Mesenchymal stem cell (in vitro differentiated cells and primary cell): ENCODE measurements around the gene OR2B6. TPM values are rescaled to one million over a fixed set of nuclear protein-coding genes. Genes with fewer than 3 reads are reported as not detected.

Experiments used
- DNase-seq: peaks from one replicate; pipeline ENCODE4 v3.0.0-alpha.2; 2013
- H2AFZ ChIP-seq: one replicate; pipeline ENCODE4 v1.6.1; 2013; ENCODE audit warnings: low read depth, mild to moderate bottlenecking, control low read depth, inconsistent platforms, low read length, moderate library complexity
- H2AK5ac ChIP-seq: 2 replicates; pipeline ENCODE4 v1.6.1; 2013; ENCODE audit warnings: low read length, moderate library complexity, mild to moderate bottlenecking, inconsistent platforms; ENCODE audit not compliant: severe bottlenecking
- H2BK120ac ChIP-seq: one replicate; pipeline ENCODE4 v1.6.1; 2013; ENCODE audit warnings: low read depth, mild to moderate bottlenecking, inconsistent platforms, low read length, moderate library complexity
- H2BK12ac ChIP-seq, 2 experiments: one replicate each; pipeline ENCODE4 v1.6.1; 2013; ENCODE audit warnings: inconsistent platforms in 2 of 2, low read length in 2 of 2, mild to moderate bottlenecking in 2 of 2, moderate library complexity in 2 of 2, control low read depth in 1 of 2
- H2BK15ac ChIP-seq: one replicate; pipeline ENCODE4 v1.6.1; 2013; ENCODE audit warnings: mild to moderate bottlenecking, low read depth, inconsistent platforms; ENCODE audit not compliant: poor library complexity, severe bottlenecking
- H2BK5ac ChIP-seq: 2 replicates; pipeline ENCODE4 v1.6.1; 2013; ENCODE audit warnings: low read depth, mild to moderate bottlenecking, low read length, control low read depth, inconsistent platforms; ENCODE audit not compliant: poor library complexity, severe bottlenecking
- H3K14ac ChIP-seq, 2 experiments: one replicate each; pipeline ENCODE4 v1.6.1; 2013; ENCODE audit warnings: inconsistent platforms in 2 of 2, low read length in 2 of 2, control low read depth in 1 of 2, mild to moderate bottlenecking in 1 of 2, moderate library complexity in 1 of 2
- H3K18ac ChIP-seq, 2 experiments: one replicate each; pipeline ENCODE4 v1.6.1; 2013; ENCODE audit warnings: inconsistent platforms in 2 of 2, low read length in 2 of 2, control low read depth in 1 of 2, low read depth in 1 of 2, mild to moderate bottlenecking in 1 of 2
- H3K23ac ChIP-seq, 2 experiments: one replicate each; pipeline ENCODE4 v1.6.1; 2013; ENCODE audit warnings: inconsistent platforms in 2 of 2, low read length in 2 of 2, mild to moderate bottlenecking in 2 of 2, moderate library complexity in 2 of 2, control low read depth in 1 of 2
- H3K27ac ChIP-seq: 2 replicates; pipeline ENCODE4 v1.5.1; 2013; ENCODE audit warnings: mild to moderate bottlenecking, moderate library complexity, low read length, control low read depth, inconsistent platforms; ENCODE audit not compliant: poor library complexity, severe bottlenecking
- H3K27me3 ChIP-seq, 2 experiments: 2 replicates each; pipeline versions ENCODE4 v1.6.1 to v1.7.0; 2013; ENCODE audit warnings: low read length in 2 of 2, mild to moderate bottlenecking in 2 of 2, moderate library complexity in 2 of 2, control low read depth in 1 of 2, inconsistent platforms in 1 of 2; ENCODE audit not compliant: control insufficient read depth in 1 of 2, insufficient read depth in 1 of 2
- H3K36me3 ChIP-seq, 2 experiments: 2 replicates each; pipeline versions ENCODE4 v1.6.1 to v1.7.0; 2013; ENCODE audit warnings: low read length in 2 of 2, control low read depth in 1 of 2, inconsistent platforms in 1 of 2, low read depth in 1 of 2, mild to moderate bottlenecking in 1 of 2; ENCODE audit not compliant: insufficient read depth in 2 of 2, control insufficient read depth in 1 of 2
- H3K4ac ChIP-seq, 2 experiments: one replicate each; pipeline ENCODE4 v1.6.1; 2013; ENCODE audit warnings: inconsistent platforms in 2 of 2, low read length in 2 of 2, mild to moderate bottlenecking in 2 of 2, moderate library complexity in 2 of 2, control low read depth in 1 of 2, low read depth in 1 of 2
- H3K4me1 ChIP-seq: 2 replicates; pipeline ENCODE4 v1.6.1; 2013; ENCODE audit warnings: low read depth, low read length, control low read depth; ENCODE audit not compliant: control insufficient read depth, insufficient read depth
- H3K4me2 ChIP-seq: 2 replicates; pipeline ENCODE4 v1.6.1; 2013; ENCODE audit warnings: low read length, mild to moderate bottlenecking, inconsistent platforms; ENCODE audit not compliant: poor library complexity, severe bottlenecking
- H3K4me3 ChIP-seq, 2 experiments: 2 replicates each; pipeline versions ENCODE4 v1.5.1 to v1.7.0; 2013; ENCODE audit warnings: low read length in 2 of 2, mild to moderate bottlenecking in 2 of 2, control low read depth in 1 of 2, low read depth in 1 of 2; ENCODE audit not compliant: insufficient read depth in 1 of 2
- H3K79me1 ChIP-seq: replicated peaks from 2 replicates; pipeline ENCODE4 v1.6.1; 2013; ENCODE audit warnings: mild to moderate bottlenecking, control low read depth, low read length, inconsistent platforms; ENCODE audit not compliant: poor library complexity, severe bottlenecking
- H3K9ac ChIP-seq: 2 replicates; pipeline ENCODE4 v1.7.0; 2013; ENCODE audit warnings: mild to moderate bottlenecking, low read length, moderate library complexity
- H3K9me3 ChIP-seq: 2 replicates; pipeline ENCODE4 v1.7.0; 2013; ENCODE audit warnings: mild to moderate bottlenecking, low read length; ENCODE audit not compliant: control insufficient read depth
- H4K8ac ChIP-seq: one replicate; pipeline ENCODE4 v1.6.1; 2013; ENCODE audit warnings: inconsistent platforms, mild to moderate bottlenecking, low read length, moderate library complexity
- H4K91ac ChIP-seq: one replicate; pipeline ENCODE4 v1.6.1; 2013; ENCODE audit warnings: mild to moderate bottlenecking, low read length, inconsistent platforms
- WGBS: methylation state at CpG from one replicate; pipeline ENCODE4 v1.1.7; 2013; ENCODE audit warnings: mixed read lengths; 5-methylcytosine and 5-hydroxymethylcytosine counted together
- polyA plus RNA-seq, 2 experiments: library from polyadenylated mRNA; stranded (reverse); fragments of 200-250 nt; gene quantifications; one replicate each; pipeline ENCODE4 v1.2.3, GENCODE V29; 2013

The OR2B6 gene
- polyA plus RNA-seq (2013, experiment 1 of 2), result not detected
- not detected for polyA plus RNA-seq (2013, experiment 2 of 2)

DNA sequence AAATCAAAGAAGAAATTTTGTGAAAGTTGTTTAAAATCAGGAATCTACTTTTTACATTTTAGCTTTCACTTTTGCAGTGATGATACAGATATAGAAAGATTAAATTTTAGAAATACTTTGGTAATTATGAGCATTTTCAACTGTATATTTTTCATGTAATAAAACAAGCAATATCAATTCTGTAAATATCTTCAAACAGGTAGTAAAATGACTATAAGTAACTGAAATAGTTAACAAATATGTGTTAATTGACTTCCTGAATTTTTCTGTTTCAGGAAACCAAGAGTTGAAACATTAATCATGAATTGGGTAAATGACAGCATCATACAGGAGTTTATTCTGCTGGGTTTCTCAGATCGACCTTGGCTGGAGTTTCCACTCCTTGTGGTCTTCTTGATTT lies at the start of gene OR2B6:
OR2B6 (plus strand) TSS at position 301 of the 400 bp plus-strand sequence; CDS start at position 301, 0 bp downstream.
- Histone ChIP-seq H3K14ac (no peak within 1 kb of the TSS), H2BK5ac (no peak within 1 kb of the TSS), H3K18ac (no peak within 1 kb of the TSS), H3K27ac (no peak within 1 kb of the TSS), H2AK5ac (no peak within 1 kb of the TSS), H3K9me3 (no peaks in the 10 kb centered on the region), H2AFZ (no peak within 1 kb of the TSS), H3K9ac (no peak within 1 kb of the TSS), H3K27me3 (no peaks in the 10 kb centered on the region), H3K4me2 (no peak within 1 kb of the TSS), H4K91ac (no peak within 1 kb of the TSS), H3K4me1 (no peaks in the 10 kb centered on the region), H2BK15ac (no peak within 1 kb of the TSS), H2BK120ac (no peak within 1 kb of the TSS), H3K23ac (no peak within 1 kb of the TSS), H2BK12ac (no peak within 1 kb of the TSS), H3K79me1 (no peaks in the 10 kb centered on the region), H3K36me3 (no peaks in the 10 kb centered on the region), H4K8ac (no peak within 1 kb of the TSS), H3K4ac (no peak within 1 kb of the TSS), H3K4me3 (no peak within 1 kb of the TSS)
- no peak for DNase-seq
- WGBS, result 59% methylated on average over 1 of the region's 1 CpG

DNA sequence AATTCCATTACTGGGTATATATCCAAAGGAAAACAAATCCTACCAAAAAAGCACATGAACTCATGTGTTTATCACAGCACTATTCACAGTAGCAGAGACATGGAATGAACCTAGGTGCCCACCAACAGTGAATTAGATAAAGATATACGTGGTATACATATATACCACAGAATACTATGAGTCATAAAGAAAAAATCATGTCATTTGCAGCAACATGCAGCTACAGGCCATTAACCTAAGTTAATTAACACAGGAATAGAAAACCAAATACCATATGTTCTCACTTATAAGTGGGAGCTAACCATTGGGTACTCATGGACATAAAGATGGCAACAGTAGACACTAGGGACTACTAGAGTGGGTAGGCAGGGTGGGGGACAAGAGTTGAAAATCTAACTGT lies 49.0 kb upstream of the OR2B6 start:
- no peak overlapping the region for H4K8ac ChIP-seq
- H3K18ac ChIP-seq, result no peak overlapping the region
- H3K27ac ChIP-seq, result no peak overlapping the region
- H2AFZ ChIP-seq, result no peak overlapping the region
- no peaks in the 10 kb centered on the region for H3K36me3 ChIP-seq
- H2AK5ac ChIP-seq, result no peak overlapping the region
- no peak overlapping the region for H3K4ac ChIP-seq
- no peak overlapping the region for H2BK12ac ChIP-seq
- H3K9me3 ChIP-seq, result no peaks in the 10 kb centered on the region
- H4K91ac ChIP-seq, result no peak overlapping the region
- peaks cover 0 to 3% of the 10 kb centered on the region in 2 experiments for H3K27me3 ChIP-seq
- no peak overlapping the region for H3K14ac ChIP-seq
- H3K4me3 ChIP-seq, result no peak overlapping the region
- H2BK15ac ChIP-seq, result no peak overlapping the region
- H3K79me1 ChIP-seq, result no peaks in the 10 kb centered on the region
- H3K23ac ChIP-seq, result no peak overlapping the region
- WGBS, result no CpG with 5 or more reads among the region's 1 CpG
- H2BK5ac ChIP-seq, result no peak overlapping the region
- DNase-seq, result no peak
- no peak overlapping the region for H3K9ac ChIP-seq
- no peaks in the 10 kb centered on the region for H3K4me1 ChIP-seq
- no peak overlapping the region for H3K4me2 ChIP-seq
- no peak overlapping the region for H2BK120ac ChIP-seq

DNA sequence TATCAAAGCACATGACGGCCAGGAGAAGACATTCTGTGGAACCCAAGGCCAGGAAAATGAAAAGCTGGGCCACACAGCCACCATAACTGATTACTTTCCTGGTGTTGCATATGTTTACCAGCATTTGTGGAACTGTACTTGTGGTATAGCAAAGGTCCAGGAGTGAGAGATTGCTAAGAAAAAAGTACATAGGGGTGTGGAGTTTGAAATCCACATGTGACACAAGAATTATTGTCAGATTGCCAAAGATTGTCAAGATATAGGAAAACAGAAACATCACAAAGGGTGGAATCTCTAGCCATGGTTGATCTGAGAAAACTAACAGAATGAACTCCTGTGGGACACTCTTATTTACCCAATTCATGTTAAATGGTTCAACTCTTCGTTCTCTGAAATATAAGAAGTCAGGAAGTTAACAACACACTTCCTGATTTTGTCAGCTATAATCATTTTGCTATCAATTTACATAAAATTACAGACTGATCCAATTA lies 45.0 kb upstream of the OR2B6 start, which contains the start of gene OR2B2:
OR2B2 (minus strand) TSS at position 441 of the 491 bp plus-strand sequence; CDS start at position 364, 77 bp downstream.
- no peak within 1 kb of the TSS for H3K14ac ChIP-seq
- peaks cover 0 to 3% of the 10 kb centered on the region in 2 experiments for H3K27me3 ChIP-seq
- H4K8ac ChIP-seq, result no peak within 1 kb of the TSS
- no peaks in the 10 kb centered on the region for H3K79me1 ChIP-seq
- no peak within 1 kb of the TSS for H2BK5ac ChIP-seq
- H2AFZ ChIP-seq, result no peak within 1 kb of the TSS
- H3K4ac ChIP-seq, result no peak within 1 kb of the TSS
- WGBS, result 73% methylated on average over 1 of the region's 2 CpGs
- no peak within 1 kb of the TSS for H2BK15ac ChIP-seq
- H2AK5ac ChIP-seq, result no peak within 1 kb of the TSS
- H4K91ac ChIP-seq, result no peak within 1 kb of the TSS
- H3K4me1 ChIP-seq, result no peaks in the 10 kb centered on the region
- no peak within 1 kb of the TSS for H3K4me2 ChIP-seq
- no peaks in the 10 kb centered on the region for H3K9me3 ChIP-seq
- no peak within 1 kb of the TSS for H2BK12ac ChIP-seq
- peak within 1 kb of the TSS in 1 of 2 experiments; percentile 19 for H3K23ac ChIP-seq
- DNase-seq, result no peak
- no peak within 1 kb of the TSS for H3K18ac ChIP-seq
- no peak within 1 kb of the TSS for H2BK120ac ChIP-seq
- no peak within 1 kb of the TSS for H3K9ac ChIP-seq
- H3K27ac ChIP-seq, result no peak within 1 kb of the TSS
- no peaks in the 10 kb centered on the region for H3K36me3 ChIP-seq
- H3K4me3 ChIP-seq, result no peak within 1 kb of the TSS

DNA sequence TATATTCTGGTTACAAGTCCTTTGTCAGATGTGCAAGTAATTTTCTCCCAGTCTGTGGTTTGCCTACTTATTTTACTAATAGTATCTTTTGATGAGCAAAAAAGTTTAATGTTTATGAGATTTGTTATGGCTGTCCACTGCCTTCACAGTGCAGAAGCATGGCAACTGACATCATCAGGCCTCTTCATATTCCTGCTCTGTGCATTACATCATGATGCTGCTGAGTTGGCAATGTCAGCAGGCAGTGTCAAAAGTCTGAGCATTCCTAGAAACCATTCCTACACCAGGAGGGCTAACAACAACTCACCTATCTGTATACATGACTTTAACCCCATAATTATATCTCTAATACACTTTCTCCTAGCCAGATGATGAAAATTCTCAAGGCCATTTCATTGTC lies 34.1 kb upstream of the OR2B6 start:
- Histone ChIP-seq H2AK5ac (no peak overlapping the region), H3K4ac (no peak overlapping the region), H3K23ac (no peak overlapping the region), H4K91ac (no peak overlapping the region), H3K9me3 (no peaks in the 10 kb centered on the region), H3K36me3 (no peaks in the 10 kb centered on the region), H3K27ac (no peak overlapping the region), H2BK12ac (no peak overlapping the region), H4K8ac (no peak overlapping the region), H2BK5ac (no peak overlapping the region), H3K18ac (no peak overlapping the region), H3K4me1 (no peaks in the 10 kb centered on the region), H2BK120ac (no peak overlapping the region), H2BK15ac (no peak overlapping the region), H3K27me3 (no peaks in the 10 kb centered on the region), H2AFZ (no peak overlapping the region), H3K4me2 (no peak overlapping the region), H3K9ac (no peak overlapping the region), H3K14ac (no peak overlapping the region), H3K4me3 (no peak overlapping the region), H3K79me1 (no peaks in the 10 kb centered on the region)
- no peak for DNase-seq
